HG03066 (cell line): ENCODE measurements around the gene TMC3.
"Not testable (repeated sequence)": the region's sequence is repeated elsewhere in the genome, so short reads cannot be mapped to it uniquely, and the experiment has no call there.

ENCODE experiments used
- ATAC-seq: cut with Tn5 transposase; IDR thresholded peaks from one replicate; pipeline ENCODE4 v1.9.1; 2021; ENCODE audit warnings: low read depth; ENCODE audit not compliant: unreplicated experiment

Gene TMC3

GRCh38 chr15:81348691-81349090 lies 25.3 kb downstream of the TMC3 start:
- not testable (repeated sequence) for ATAC-seq

GRCh38 chr15:81347910-81348309 lies 26.1 kb downstream of the TMC3 start:
- ATAC-seq = no peak

- no peak for ATAC-seq
Measured at GRCh38 chr15:81346611-81347010, 27.4 kb downstream of the TMC3 start.

GRCh38 chr15:81343371-81343770 lies 30.6 kb downstream of the TMC3 start:
- no peak for ATAC-seq

GRCh38 chr15:81341351-81341750 lies 32.7 kb downstream of the TMC3 start:
- no peak for ATAC-seq

- no peak for ATAC-seq
Measured at GRCh38 chr15:81339851-81340250, 34.2 kb downstream of the TMC3 start.

- no peak for ATAC-seq
Measured at GRCh38 chr15:81339321-81339720, 34.7 kb downstream of the TMC3 start.

- no peak for ATAC-seq
Measured at GRCh38 chr15:81338170-81339007, 35.6 kb downstream of the TMC3 start.

GRCh38 chr15:81337713-81338157 lies 36.3 kb downstream of the TMC3 start:
- no peak for ATAC-seq

GRCh38 chr15:81337241-81337640 lies 36.8 kb downstream of the TMC3 start:
- no peak for ATAC-seq

GRCh38 chr15:81336568-81336967 lies 37.4 kb downstream of the TMC3 start:
- ATAC-seq = peak; percentile 58

- no peak for ATAC-seq
Measured at GRCh38 chr15:81335631-81336030, 38.4 kb downstream of the TMC3 start.

GRCh38 chr15:81334768-81335435 lies 39.1 kb downstream of the TMC3 start:
- ATAC-seq = no peak

GRCh38 chr15:81333363-81333762 lies 40.6 kb downstream of the TMC3 start:
- no peak for ATAC-seq

- no peak for ATAC-seq
Measured at GRCh38 chr15:81332326-81332725, 41.7 kb downstream of the TMC3 start.

- no peak for ATAC-seq
Measured at GRCh38 chr15:81331600-81331999, 42.4 kb downstream of the TMC3 start.

- ATAC-seq = not testable (repeated sequence)
Measured at GRCh38 chr15:81331141-81331540, 42.9 kb downstream of the TMC3 start.

GRCh38 chr15:81330366-81331090 lies 43.5 kb downstream of the TMC3 start:
- ATAC-seq = no peak

GRCh38 chr15:81329446-81329845 lies 44.6 kb downstream of the TMC3 start:
- no peak for ATAC-seq

GRCh38 chr15:81327516-81327915 lies 46.5 kb downstream of the TMC3 start:
- ATAC-seq = no peak
